Retinal pigment epithelial cell (primary cell): ENCODE measurements around the gene UNC5B.

ENCODE experiments used
- DNase-seq: peaks from one replicate; pipeline ENCODE4 v3.0.0-alpha.2; 2010; ENCODE audit warnings: low read depth
- H3K4me3 ChIP-seq: 2 replicates; pipeline ENCODE4 v1.5.1; 2011; ENCODE audit warnings: mild to moderate bottlenecking, low read length, control low read depth, moderate library complexity
- TF ChIP-seq, protein P1 (sequence below): conservative IDR thresholded peaks from 2 replicates; pipeline ENCODE4 v1.5.1; 2011; ENCODE audit warnings: low read depth, low read length, control low read depth, inconsistent platforms

Gene UNC5B

GRCh38 chr10:71332466-71332865 is 120.1 kb downstream of the UNC5B start:
- no peak for DNase-seq
- TF ChIP-seq, protein P1, sequence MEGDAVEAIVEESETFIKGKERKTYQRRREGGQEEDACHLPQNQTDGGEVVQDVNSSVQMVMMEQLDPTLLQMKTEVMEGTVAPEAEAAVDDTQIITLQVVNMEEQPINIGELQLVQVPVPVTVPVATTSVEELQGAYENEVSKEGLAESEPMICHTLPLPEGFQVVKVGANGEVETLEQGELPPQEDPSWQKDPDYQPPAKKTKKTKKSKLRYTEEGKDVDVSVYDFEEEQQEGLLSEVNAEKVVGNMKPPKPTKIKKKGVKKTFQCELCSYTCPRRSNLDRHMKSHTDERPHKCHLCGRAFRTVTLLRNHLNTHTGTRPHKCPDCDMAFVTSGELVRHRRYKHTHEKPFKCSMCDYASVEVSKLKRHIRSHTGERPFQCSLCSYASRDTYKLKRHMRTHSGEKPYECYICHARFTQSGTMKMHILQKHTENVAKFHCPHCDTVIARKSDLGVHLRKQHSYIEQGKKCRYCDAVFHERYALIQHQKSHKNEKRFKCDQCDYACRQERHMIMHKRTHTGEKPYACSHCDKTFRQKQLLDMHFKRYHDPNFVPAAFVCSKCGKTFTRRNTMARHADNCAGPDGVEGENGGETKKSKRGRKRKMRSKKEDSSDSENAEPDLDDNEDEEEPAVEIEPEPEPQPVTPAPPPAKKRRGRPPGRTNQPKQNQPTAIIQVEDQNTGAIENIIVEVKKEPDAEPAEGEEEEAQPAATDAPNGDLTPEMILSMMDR: no peak
- no peak overlapping the region for H3K4me3 ChIP-seq

- DNase-seq: no peak
- TF ChIP-seq, protein P1: no peak
- no peak overlapping the region for H3K4me3 ChIP-seq
Observed at GRCh38 chr10:71333129-71333887, 120.9 kb downstream of the UNC5B start.

- H3K4me3 ChIP-seq: no peak overlapping the region
- no peak for DNase-seq
- TF ChIP-seq, protein P1: no peak
Observed at GRCh38 chr10:71334221-71334791, 121.9 kb downstream of the UNC5B start.

DNA sequence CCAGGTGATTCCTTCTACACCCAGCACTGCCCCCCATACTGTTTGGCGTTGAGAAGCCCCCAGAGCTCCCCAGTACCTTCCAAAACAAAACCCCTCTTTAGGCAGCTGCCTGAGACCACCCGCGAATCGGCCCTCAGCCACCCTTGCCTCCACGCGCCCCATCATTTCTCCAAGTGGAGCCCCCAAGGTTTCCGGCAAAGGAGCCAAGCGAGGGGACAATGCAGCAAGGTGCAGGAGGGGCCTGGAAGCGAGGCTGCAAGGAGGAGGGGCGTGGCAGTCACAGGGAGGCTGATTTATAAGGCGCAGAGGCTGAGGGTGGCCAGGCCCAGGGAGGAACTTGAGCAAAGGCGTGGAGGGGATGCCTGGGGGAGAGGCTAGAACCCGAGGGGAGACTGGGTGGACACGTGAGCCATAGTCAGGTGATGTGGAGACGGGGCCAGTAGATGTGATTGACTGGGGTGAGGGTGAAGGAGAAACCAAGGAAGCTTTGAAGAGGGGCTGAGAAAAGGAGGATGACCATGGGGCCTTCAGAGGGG is 122.9 kb downstream of the UNC5B start:
- TF ChIP-seq, protein P1: no peak
- H3K4me3 ChIP-seq: no peak overlapping the region
- no peak for DNase-seq

- H3K4me3 ChIP-seq: no peak overlapping the region
- TF ChIP-seq, protein P1: no peak
- no peak for DNase-seq
Observed at GRCh38 chr10:71336632-71337031, 124.3 kb downstream of the UNC5B start.

DNA sequence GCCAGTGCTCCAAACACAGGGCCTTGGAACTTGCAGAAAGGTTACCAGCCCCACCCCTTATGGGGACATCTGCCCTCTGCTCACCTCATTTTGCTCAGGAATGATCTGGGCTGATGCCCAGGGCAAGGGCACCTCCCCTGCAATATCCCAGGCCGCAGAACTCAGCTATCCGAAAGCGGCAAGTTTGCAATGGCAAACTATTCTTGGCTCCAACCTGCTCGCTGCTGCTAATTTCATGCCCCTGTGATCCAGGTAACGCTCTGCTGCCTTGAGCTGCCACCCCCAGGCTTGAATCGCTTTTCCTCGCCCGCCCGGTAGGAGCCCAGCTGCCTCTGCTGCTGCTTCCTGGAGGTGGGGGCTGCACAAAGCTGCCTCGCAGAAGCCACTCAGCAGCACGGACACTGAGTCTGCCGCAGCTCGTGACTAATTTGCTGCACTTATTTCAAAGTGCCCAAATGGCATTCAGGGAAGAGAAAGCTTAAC is 124.9 kb downstream of the UNC5B start:
- TF ChIP-seq, protein P1: no peak
- DNase-seq: no peak
- H3K4me3 ChIP-seq: no peak overlapping the region
